EH (cell line): ENCODE data around the gene KLF17.
A peak's percentile ranks its signal among the peaks of the same experiment; 100 is the strongest.

Source experiments
- DNase-seq: peaks from one replicate; pipeline ENCODE4 v3.0.0-alpha.2; 2015; ENCODE audit warnings: low read depth

KLF17 gene

GRCh38 chr1:44118682-44119081, at the start of gene KLF17:
Gene KLF17, plus strand, starts transcription at chr1:44118821. Its CDS starts 87 bp downstream, at chr1:44118908.
- no peak for DNase-seq

GRCh38 chr1:44071461-44071860, 47.2 kb upstream of the KLF17 start:
- no peak for DNase-seq

GRCh38 chr1:44072204-44072603, 46.4 kb upstream of the KLF17 start:
- DNase-seq = peak; percentile 89

GRCh38 chr1:44072821-44073220, 45.8 kb upstream of the KLF17 start:
- no peak for DNase-seq

GRCh38 chr1:44073528-44073927, 45.1 kb upstream of the KLF17 start:
- no peak for DNase-seq

- DNase-seq = no peak
Observed at GRCh38 chr1:44074415-44074814, 44.2 kb upstream of the KLF17 start.

GRCh38 chr1:44076066-44076465, 42.6 kb upstream of the KLF17 start:
- no peak for DNase-seq

GRCh38 chr1:44077421-44077820, 41.2 kb upstream of the KLF17 start:
- no peak for DNase-seq

GRCh38 chr1:44078104-44078503, 40.5 kb upstream of the KLF17 start:
- DNase-seq = no peak

- DNase-seq = no peak
Observed at GRCh38 chr1:44079566-44079965, 39.1 kb upstream of the KLF17 start.

- peak; percentile 88 for DNase-seq
Observed at GRCh38 chr1:44084998-44085675, 33.5 kb upstream of the KLF17 start.

- no peak for DNase-seq
Observed at GRCh38 chr1:44086692-44087474, 31.7 kb upstream of the KLF17 start.

GRCh38 chr1:44089371-44090048, 29.1 kb upstream of the KLF17 start:
- peak; percentile 32 for DNase-seq

- no peak for DNase-seq
Observed at GRCh38 chr1:44090429-44091252, 28.0 kb upstream of the KLF17 start.

- no peak for DNase-seq
Observed at GRCh38 chr1:44094047-44094446, 24.6 kb upstream of the KLF17 start.

- no peak for DNase-seq
Observed at GRCh38 chr1:44100183-44100868, 18.3 kb upstream of the KLF17 start.

- DNase-seq = peak; percentile 37
Observed at GRCh38 chr1:44101328-44101727, 17.3 kb upstream of the KLF17 start.

GRCh38 chr1:44103270-44104131, 15.1 kb upstream of the KLF17 start:
- DNase-seq = peak; percentile 15

- no peak for DNase-seq
Observed at GRCh38 chr1:44105810-44106209, 12.8 kb upstream of the KLF17 start.

- DNase-seq = peak; percentile 50
Observed at GRCh38 chr1:44108241-44108640, 10.4 kb upstream of the KLF17 start.
